Islet of Langerhans (tissue), 1 donor: ENCODE results near the gene KRT86.

Experiments
- FAIRE-seq: peaks from one replicate; lab custom pipeline; 2011; peaks lifted over from hg19 to GRCh38; lab: Jason Lieb, UNC

Gene KRT86

DNA sequence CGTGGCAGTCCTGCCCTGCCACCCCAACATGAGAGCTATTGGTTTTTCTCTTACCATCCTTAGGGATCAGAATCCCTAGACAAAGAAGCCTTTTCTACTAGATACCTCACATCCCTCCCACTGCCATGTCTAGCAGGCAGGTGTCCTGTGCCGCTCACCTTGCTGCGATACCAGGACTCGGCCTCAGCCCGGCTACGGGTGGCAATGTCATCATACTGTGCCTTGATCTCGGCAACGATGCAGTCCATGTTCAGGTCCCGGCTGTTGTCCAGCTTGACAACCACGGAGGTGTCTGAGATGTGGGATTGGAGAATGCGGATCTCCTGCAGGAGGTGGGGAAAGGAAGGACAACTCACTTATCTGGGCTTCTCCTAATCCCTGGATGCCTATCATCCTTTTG is 42.3 kb downstream of the KRT86 start:
- FAIRE-seq = no peak

DNA sequence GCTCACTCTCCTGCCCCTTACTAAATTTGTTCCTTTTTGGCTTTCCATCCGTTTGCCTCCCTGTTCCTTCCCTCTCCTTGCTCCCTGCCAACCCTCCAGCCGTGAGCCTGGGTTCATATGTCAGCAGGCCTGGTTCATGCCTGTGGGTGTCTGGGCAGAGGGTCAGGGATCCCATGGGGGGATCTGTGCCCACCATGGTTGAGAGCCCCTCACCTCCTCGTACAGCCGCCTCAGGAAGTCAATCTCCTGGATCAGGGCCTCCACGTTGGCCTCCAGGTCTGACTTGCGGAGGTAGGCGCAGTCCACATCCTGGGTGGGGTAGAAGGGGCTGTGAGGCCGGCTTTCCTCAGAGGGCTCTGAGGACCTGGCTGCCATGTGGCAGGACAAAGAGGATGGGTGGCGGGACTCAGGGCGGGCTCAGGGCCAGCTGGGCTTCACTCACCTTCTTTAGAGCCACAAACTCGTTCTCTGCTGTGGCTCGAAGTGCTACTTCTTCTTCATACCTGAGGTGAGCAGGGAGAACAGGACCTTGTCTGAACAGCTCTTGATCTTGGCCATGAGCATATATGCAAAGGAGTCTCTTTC is 43.1 kb downstream of the KRT86 start:
- no peak for FAIRE-seq

DNA sequence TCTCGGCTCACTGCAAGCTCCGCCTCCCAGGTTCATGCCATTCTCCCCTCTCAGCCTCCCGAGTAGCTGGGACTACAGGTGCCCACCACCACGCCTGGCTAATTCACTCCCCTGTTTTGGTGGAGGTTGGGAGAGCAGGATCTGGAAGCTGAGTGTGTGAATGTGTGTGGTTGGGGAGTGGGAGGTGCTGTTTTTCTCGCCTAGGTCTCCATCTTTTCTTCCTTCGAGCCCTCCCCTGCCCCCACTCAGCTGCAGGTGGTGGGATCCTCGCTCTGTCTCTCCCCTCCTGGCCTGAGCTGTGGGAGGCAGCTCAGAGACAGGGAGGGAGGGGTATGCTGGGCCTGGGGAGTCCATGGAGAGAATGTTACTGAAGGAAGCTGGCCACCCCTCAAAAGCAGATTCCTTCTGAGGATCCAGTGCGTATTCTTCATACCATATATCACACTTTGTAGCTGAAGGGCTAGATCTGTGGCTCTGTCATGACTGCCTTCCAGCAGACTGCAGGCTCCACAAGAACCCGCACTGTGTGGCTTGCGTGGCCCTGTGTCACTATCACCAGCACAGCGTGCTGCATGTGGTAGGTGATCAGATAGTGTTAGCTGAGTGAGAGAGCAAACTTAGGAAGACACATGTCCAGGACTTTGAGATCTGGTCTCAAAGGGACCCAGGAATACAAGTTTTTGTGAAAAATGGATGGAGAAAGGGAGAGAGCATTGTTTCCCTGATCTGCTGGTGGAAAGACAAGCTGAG is 44.0 kb downstream of the KRT86 start:
- no peak for FAIRE-seq

DNA sequence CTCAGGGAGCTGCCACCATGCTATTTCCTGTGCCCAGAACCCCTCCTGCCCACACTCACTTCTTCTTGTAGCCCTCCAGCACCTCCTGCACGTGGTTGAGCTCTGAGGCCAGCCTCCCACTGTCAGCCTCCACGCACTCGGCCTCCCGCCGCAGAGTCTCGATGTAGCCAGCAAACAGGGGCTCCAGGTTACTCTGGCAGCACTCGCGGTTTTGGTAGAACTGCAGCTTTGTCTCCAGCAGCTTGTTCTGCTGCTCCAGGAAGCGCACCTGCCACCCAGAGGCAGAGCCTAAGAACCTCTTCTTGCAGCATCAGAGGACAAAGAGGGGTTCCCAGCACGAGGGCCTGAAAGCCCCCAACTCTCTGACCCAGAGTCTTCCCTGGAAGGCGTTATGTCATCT is 44.7 kb downstream of the KRT86 start:
- FAIRE-seq = no peak

DNA sequence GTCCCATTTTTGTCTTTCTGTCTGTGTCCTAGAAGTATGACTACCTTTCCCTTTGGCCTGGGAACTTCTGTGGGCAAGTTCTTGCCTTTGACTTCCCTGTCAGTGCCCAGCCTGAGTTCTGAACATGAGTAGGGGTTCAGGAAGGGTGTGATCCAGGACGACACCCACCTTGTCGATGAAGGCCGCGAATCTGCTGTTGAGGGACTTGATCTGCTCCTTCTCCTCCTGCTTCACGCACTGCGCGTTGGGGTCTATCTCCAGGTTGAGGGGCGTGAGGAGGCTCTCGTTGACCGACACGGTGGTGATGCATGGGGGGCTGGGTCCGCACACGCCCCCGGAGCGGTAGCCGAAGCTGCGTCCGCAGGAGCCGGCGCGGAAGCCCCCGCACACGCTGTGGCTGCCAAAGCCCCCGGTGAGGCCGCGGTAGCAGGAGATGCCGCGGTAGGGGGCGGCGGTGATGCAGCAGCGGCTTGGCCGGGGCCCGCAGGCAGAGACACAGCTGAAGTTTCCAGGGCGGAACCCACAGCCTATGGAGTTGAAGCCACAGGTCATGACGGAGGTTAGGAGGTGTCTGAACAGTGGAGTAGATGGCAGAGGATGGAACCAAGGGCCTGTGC is 46.4 kb downstream of the KRT86 start, which contains the start of gene KRT83:
KRT83 (minus strand) TSS at position 615 of the 617 bp plus-strand sequence; CDS start at position 552, 63 bp downstream.
- no peak for FAIRE-seq

DNA sequence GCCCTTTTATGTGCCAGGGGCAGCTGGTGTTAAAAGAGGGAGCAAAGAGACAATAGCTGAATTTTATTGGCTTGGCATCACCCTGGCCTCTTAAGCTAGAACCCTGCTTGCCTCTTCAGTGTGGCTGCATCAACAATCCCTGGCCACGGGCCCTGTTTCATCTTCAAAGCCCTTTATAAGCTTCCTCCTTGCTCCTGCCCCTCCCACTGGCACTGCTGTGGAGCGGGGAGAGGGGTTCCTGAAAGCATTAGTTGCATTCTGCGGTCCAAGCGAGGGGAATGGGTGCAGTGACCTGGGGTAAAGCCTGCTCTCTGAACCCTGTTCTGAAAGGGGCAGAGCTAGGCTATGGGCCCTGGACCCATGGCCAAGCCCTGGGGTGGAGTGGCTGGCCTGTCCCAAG is 47.0 kb downstream of the KRT86 start:
- FAIRE-seq = no peak

DNA sequence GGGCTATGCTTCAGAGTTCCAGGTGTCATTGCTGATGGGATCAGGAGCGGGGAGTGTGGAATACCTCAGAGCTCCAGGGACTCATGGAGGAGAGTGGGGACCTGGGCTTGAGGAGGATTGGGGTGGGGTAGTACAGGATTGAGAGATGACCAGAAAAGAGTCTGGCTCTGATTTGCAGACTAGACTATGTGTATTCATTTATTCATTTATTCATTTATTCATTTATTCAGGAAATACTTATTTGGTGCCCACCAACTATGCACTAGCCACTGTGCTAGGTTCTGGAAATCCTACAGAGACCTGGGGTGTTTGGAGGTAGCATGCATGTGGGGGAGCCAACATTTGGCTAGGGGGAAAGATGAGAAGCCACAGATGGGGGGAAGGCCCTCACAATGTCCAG is 47.6 kb downstream of the KRT86 start:
- FAIRE-seq = no peak

DNA sequence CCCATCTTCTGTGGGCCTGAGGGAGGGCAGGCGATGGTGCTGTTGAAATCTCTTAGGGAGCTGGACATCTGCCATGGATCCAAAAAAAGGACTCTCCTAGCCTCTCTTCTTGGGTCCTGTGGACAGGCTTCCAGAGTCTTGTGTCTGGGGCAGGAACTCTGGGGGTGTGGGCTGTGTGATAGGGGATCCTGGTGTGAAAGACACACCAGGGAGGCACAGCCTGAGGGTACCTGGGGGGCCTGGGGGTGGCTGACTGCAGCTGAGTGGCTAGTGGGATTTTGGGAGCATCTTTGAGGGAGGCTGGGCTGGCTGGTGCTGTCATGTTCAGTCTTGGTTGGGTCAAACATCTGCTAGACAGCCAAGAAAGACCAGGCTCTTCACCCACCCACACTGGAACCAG is 48.6 kb downstream of the KRT86 start:
- FAIRE-seq = no peak

DNA sequence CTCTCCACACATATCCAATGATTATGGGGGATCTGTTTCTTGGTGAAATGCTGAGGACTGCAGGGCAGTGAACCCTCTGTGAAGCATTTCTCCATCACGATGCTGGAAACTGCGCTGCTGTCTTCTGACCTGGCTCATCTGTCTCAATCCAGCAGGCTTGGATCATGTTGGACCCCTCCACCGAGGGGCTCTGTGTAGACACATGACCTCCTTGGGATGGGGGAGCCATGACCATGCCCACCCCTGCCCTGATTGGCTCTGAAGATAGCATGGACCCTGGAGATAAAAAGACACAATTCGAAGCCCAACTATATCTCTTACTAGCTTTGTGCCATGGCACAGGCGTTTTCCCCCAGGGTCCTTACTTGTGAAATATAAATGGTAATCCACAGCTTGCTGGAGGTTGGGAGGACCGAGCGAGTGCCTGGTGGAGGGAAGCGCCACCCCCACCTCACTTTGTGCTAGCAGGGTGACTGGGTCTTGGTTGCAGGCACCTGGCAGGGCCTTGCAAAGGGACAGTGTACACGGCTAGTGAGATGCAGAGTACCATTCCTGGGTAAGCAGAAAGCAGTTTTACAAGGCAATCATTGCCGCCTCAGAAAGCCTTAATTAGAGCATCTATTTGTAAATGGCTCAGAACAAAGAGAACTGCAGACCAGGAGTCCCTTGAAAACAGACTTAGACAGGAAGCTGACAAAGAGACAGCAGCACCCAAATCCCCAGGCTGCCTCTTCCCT is 49.1 kb downstream of the KRT86 start:
- FAIRE-seq = no peak

DNA sequence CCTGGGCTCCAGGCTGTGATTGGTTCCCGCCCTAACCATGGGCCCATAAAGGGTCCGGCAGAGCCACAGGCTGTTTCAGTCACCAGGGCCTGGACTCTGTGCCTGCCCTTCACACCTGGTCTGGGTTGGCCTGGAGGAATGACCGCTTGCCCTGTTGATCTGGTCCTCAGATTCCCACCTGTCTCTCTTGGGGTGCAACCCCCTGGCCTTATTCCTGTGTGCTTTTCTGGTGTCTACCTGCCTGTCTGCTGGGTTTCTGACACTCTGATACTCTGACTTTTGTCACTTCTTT is 49.7 kb downstream of the KRT86 start:
- FAIRE-seq = no peak

DNA sequence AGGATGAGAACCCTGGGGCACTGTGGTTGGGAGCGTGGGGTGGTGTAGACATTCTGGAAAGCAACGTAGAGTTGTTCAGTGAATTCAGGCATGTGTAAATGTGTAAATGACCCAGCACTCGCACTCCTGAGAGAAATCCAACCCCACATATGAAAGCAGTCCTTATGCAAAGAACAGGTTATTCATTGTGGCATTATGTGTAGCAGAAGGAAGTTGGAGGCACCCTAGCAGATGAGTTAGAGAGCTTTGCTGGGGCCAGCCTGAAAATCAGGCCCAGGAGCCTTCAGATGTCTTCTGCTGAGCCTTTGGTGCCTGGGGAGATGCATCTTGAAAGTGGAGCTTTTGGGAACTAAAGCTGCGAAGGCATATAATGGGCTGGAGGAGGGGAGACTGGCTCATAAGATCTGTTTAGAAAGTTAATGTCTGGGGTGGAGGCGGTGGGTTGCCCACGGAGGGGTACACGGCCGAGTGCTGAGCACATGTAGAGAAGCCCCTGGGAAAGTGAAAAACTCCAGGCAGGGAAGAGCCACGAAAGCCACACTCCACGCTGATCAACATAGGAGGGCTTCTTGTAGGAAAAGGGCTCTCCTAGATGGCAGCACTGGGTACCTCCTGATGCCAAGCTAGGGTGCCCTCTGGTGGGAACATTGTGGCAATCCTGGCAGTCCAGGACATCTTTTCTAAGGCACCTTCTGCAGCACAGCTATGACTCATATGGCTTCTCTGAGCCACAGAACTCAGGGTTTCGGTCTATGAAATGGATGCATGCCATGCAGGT is 52.8 kb downstream of the KRT86 start:
- FAIRE-seq = peak; percentile 98

DNA sequence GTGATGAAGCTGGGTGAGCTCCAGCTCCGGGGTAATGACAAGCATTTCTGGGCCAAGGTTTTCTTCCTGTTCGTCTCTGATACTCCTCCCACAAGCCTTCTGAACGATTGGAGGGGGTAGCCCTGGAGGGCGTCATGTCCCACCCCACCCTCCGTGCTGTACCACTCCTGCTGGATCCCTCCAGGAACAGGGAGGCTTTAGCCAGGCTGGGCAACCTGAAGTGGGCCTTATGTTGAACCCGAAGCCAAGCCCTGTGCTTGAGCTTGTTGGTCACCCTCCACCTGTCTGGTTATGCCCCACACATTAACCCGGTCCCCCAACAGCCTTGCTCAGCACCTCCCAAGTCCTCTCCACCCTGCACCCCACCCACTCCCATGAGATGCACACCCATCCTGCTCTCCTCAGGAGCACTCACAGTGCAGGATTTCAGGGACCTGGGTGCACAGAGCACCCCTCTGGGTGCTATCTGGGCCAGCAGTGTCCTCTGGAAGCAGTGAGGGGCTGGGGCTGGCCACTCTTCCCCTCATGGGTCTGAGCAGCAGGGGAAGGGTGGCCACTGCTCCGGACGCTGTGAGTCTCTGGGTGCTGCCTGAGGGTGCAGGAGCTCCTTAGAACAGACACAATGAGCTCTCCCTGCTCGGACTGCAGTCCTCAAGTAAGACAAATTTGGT is 53.5 kb downstream of the KRT86 start:
- FAIRE-seq = no peak

DNA sequence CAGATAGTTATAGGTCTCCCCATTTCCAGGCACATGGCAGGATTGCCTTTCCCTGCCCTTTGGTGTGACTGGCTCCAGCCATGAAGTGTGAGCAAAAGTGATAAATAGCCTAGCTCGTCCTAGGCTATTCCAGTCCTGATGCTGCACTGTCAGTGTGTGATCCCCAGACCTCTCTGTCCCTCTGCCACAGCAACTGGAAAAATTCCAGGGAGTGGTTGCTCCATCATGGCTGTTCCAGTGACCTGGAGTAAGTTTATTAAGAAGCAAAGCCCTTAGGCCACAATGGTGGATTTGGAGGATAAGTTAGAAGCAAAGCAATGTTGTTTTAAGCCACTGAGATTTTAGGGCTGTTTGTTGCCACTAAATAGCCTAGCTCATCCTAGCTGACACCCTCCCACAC is 56.6 kb downstream of the KRT86 start:
- FAIRE-seq = no peak

DNA sequence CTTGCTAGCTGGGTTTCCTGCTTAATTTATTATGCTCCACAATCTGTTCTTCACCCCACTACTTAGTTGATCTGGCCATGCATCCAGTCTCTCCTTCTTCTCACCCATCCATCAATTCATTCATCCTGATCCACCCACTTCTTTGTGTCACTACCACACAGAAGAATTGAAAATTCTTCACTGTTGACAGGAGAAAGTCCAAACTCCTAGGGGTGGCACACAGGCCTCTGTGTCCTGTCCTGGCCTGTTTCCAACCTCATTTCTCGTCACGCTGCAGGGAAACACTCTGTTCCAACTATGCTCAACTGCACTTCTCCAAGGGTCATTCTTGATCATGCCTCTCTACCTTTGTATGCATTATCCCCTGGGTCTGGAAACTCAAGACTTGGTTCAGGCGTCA is 57.4 kb downstream of the KRT86 start:
- no peak for FAIRE-seq

DNA sequence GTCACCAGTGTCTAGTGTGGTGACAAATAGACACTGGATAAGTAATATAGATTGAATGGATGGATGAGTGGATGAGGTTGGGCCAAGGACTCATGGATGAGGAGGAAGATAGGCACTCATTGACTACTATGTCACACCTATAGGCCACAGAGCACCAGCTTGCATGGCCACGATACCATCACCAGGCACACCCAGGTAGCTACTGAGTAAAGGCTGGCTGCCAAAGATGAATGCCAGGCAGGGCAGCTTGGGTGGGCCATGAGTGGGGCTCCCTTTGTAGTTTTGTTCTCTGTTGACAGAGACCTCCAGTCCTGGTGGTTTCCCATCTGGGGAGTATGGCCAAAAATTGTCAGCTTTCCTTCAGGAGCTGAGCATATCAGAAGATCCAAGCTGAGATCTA is 57.9 kb downstream of the KRT86 start:
- FAIRE-seq = no peak

DNA sequence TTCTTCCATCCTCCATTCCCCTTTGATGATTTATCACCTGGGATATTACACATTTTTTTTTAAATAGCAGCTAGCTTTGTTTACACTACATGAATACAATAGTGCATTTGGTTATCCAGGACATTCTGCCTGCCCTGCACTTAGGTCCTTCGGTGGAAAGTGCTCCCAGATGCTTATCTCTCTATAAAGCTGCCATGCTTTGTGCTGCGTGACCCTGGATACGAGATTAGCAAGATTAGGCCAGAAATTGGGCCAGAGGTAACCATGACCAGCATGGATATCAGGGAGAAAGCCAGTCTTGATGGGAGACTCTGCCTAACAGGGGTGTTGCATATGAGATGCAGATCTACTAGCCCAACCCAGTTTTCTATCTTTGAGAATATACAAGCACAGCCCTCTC is 58.9 kb downstream of the KRT86 start:
- FAIRE-seq = no peak

DNA sequence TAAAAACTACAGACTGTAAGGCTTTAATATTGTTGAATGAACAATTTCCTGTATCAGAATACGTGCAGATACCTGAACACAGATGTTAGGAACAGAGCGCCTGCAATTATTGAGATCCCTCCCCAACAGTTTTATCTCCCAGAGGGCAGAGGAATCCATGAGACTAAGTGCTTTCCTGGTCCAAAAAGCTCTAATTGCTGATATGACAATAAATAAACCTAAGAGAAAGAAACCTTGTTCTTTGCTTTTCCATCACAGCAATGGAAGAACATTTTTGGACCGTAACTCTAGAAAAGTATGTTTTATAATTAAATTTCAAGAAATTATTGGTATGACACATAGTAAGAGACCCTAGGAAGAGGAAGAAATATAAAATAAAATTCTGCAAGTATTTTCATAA is 59.7 kb downstream of the KRT86 start:
- FAIRE-seq = no peak

DNA sequence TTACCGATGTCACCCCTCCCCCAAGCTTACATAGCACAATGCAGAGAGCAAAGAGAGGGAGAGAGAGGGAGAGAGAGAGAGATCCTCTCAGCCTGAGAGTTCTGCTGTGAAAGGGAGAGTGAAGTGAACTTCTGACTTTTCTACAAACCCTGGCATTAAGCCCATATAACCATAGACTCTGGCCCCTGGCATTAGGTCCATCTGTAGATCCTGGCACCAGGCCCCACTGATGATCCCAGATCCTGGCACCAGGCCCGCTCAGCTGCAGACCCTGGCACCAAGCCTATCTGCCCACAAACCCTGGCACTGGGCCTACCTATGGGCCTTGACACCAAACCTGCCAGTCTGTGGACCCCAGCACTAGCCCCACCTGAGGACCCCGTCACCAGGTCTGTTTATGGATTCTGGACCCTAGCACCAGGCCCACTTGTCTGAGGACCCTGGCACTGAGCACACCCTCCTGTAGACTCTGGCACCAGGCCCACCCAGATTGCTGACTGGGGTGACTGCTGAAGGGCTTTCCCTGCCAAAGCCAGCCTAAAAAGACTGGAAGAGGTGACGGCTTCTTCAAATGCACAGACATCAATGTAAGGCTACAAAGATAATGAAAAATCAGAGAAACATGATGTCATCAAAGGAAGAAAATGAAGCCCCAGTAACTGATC is 61.3 kb downstream of the KRT86 start:
- no peak for FAIRE-seq

DNA sequence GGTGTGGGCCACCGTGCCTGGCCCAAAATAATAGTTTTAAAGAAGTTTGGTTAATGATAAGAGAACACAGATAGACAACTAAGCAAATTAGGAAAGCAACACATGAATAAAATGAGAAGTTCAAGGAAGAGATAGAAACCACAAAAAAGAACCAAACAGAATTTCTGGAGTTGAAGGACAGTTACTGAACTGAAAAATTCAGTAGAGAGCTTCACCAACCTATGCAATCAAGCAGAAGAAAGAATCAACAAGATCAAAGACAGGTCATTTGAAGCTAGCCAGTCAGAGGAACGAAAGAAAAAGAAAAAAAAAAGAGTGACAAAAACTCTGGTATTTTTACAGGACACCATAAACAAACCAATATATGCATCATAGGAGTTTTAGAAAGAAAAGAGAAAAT is 62.2 kb downstream of the KRT86 start:
- no peak for FAIRE-seq

DNA sequence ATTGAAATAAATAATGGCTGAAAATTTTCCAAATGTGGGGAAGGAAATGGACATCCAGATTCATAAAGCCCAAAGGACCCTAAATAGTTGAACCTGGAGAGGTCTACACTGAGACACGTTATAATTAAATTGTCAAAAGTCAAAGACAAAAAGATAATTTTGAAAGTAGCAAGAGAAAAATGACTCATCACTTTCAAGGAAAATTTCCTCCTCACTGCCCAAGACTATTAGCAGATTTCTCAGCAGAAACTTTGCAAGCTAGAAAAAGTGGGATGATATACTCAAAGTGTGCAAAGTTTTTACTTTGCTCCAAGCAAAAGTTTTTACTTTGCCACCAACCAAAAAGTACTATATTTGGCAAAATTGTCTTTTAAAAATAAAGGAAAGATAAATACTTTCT is 62.6 kb downstream of the KRT86 start:
- FAIRE-seq = no peak

DNA sequence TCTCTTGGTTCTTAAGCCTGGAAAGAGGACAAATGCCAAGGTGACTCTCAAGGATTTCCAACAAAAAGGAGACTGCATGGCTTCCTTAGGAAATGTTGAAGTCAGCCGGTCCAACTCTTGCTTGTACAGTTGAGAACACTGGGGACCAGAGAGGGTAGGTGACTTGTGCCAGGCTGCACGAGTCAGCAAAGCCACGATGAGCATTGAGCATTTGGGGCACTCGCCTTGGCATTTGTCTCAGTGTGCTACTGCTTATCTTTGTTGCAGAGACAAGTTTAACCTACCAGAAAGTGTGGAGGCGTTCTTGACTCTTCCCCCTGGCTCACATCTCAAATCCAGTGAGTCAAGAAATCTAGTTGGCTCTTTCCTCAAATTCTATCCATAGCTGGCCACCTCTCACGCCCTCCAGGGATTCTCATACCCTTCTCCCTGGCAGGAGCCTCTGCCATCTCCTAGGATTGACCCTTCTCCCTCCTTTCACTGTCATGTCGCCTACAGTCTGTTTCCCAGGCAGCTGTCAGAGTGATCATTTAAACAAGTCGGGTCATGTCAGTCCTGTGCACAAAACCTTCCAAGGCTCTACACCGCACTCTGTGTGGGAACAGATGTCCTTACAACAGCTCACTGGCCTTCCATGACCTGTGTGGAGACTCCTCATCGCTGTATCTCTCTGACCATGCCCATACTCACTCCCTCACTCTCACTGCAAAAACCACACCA is 64.0 kb downstream of the KRT86 start:
- no peak for FAIRE-seq
